GM23248 (cell line): ENCODE measurements around the gene ACSF3. TPM values are rescaled to one million over a fixed set of nuclear protein-coding genes. Genes with fewer than 3 reads are reported as not detected.

ENCODE experiments used
- DNase-seq: peaks from one replicate; pipeline ENCODE4 v3.0.0-alpha.2; 2015
- H2AFZ ChIP-seq: fragments of 200-600 bp; sonication (generic); 2 replicates; pipeline ENCODE4 v1.6.1; 2016; ENCODE audit warnings: antibody characterized with exemption
- H3F3A ChIP-seq: fragments of 200-600 bp; sonication (generic); 2 replicates; pipeline ENCODE4 v1.6.1; 2016; ENCODE audit warnings: mild to moderate bottlenecking, antibody characterized with exemption, mixed run types; ENCODE audit not compliant: insufficient read depth
- H3K27ac ChIP-seq: fragments of 200-600 bp; sonication (generic); 2 replicates; pipeline ENCODE4 v1.5.1; 2016; ENCODE audit warnings: mild to moderate bottlenecking
- H3K27me3 ChIP-seq: fragments of 200-600 bp; sonication (generic); replicated peaks from 2 replicates; pipeline ENCODE4 v1.6.1; 2016; ENCODE audit warnings: mild to moderate bottlenecking; ENCODE audit not compliant: insufficient read depth
- H3K36me3 ChIP-seq: fragments of 200-600 bp; sonication (generic); 2 replicates; pipeline ENCODE4 v1.6.1; 2016; ENCODE audit warnings: low read depth, mild to moderate bottlenecking
- H3K4me1 ChIP-seq: fragments of 200-600 bp; sonication (generic); 2 replicates; pipeline ENCODE4 v1.6.1; 2016; ENCODE audit warnings: mild to moderate bottlenecking; ENCODE audit not compliant: insufficient read depth
- H3K4me2 ChIP-seq: fragments of 200-600 bp; sonication (generic); one replicate; pipeline ENCODE4 v1.6.1; 2016; ENCODE audit warnings: mild to moderate bottlenecking; ENCODE audit not compliant: unreplicated experiment
- H3K4me3 ChIP-seq: fragments of 200-600 bp; sonication (generic); 2 replicates; pipeline ENCODE4 v1.5.1; 2016; ENCODE audit warnings: mild to moderate bottlenecking
- H3K79me2 ChIP-seq: fragments of 200-600 bp; sonication (generic); 2 replicates; pipeline ENCODE4 v1.6.1; 2016; ENCODE audit warnings: mild to moderate bottlenecking; ENCODE audit not compliant: insufficient read depth
- H3K9ac ChIP-seq: fragments of 200-600 bp; sonication (generic); 2 replicates; pipeline ENCODE4 v1.6.1; 2016; ENCODE audit warnings: mild to moderate bottlenecking
- H3K9me2 ChIP-seq: fragments of 200-600 bp; sonication (generic); 2 replicates; pipeline ENCODE4 v1.6.1; 2016; ENCODE audit warnings: mixed run types, mild to moderate bottlenecking, moderate library complexity; ENCODE audit not compliant: insufficient read depth
- H3K9me3 ChIP-seq: fragments of 200-600 bp; sonication (generic); one replicate; pipeline ENCODE4 v1.6.1; 2017; ENCODE audit warnings: low read depth
- H4K20me1 ChIP-seq: fragments of 200-600 bp; sonication (generic); 2 replicates; pipeline ENCODE4 v1.6.0; 2016; ENCODE audit not compliant: insufficient read depth
- EZH2 ChIP-seq: fragments of 200-600 bp; sonication (generic); IDR thresholded peaks from 2 replicates; pipeline ENCODE4 v1.6.1; 2018; ENCODE audit warnings: antibody characterized with exemption, mild to moderate bottlenecking; ENCODE audit not compliant: insufficient read depth, poor library complexity, severe bottlenecking
- EZH2phosphoT487 ChIP-seq: fragments of 200-600 bp; sonication (generic); IDR thresholded peaks from 2 replicates; pipeline ENCODE4 v1.6.1; 2018; ENCODE audit warnings: antibody characterized with exemption, moderate library complexity, mild to moderate bottlenecking, low read depth; ENCODE audit not compliant: insufficient read depth
- WGBS, 2 experiments: methylation state at CpG; one replicate each; pipeline ENCODE4 v1.1.6; 2015 to 2017; ENCODE audit warnings: low lambda C conversion rate in 2 of 2, low coverage in 1 of 2; ENCODE audit errors: missing lambda C conversion rate in 2 of 2; 5-methylcytosine and 5-hydroxymethylcytosine counted together
- in situ Hi-C: fragments of 300-500 bp; cut with MboI; formaldehyde crosslinking; loops from 2 replicates; pipeline ENCODE4 v1.15.0; 2020
- polyA plus RNA-seq: library from polyadenylated mRNA; unstranded; fragments of >200 nt; fragmentation: Nextera tagmentation; extraction: Ambion mirVana; gene quantifications from 2 replicates; pipeline ENCODE4 v1.2.1, GENCODE V29; 2016
- total RNA-seq: library from RNA; depleted of rRNA; stranded (reverse); fragments of >200 nt; shearing (Covaris generic); gene quantifications from 2 replicates; pipeline ENCODE4 v1.2.3, GENCODE V29; 2014

Gene ACSF3
- total and polyA plus RNA-seq, 2 experiments from 2014 or later = 15.9 to 17.1 TPM

- in situ Hi-C loops = no loop called here
Measured at GRCh38 chr16:89054714-89055113, 38.9 kb upstream of the ACSF3 start.

GRCh38 chr16:89055313-89055712, 38.3 kb upstream of the ACSF3 start:
- Histone ChIP-seq H3K9me2 (no peaks in the 10 kb centered on the region), H3K9me3 (no peaks in the 10 kb centered on the region), H3K4me3 (no peak overlapping the region), H3K27me3 (peaks cover 18% of the 10 kb centered on the region; the same call in 1 of the 2 replicates), H3F3A (no peaks in the 10 kb centered on the region), H3K9ac (no peak overlapping the region), H3K27ac (no peak overlapping the region), H3K79me2 (no peaks in the 10 kb centered on the region), H2AFZ (no peak overlapping the region), H3K36me3 (no peaks in the 10 kb centered on the region), H3K4me2 (no peak overlapping the region), H4K20me1 (no peaks in the 10 kb centered on the region), H3K4me1 (no peaks in the 10 kb centered on the region)
- in situ Hi-C loops = no loop called here
- no peak for DNase-seq
- TF ChIP-seq EZH2 (no peak), EZH2phosphoT487 (no peak)
- 66% methylated on average over 14 to 15 of the region's 15 CpGs for WGBS, 2 experiments

More at GRCh38 chr16:89054714-89055113, 38.9 kb upstream of the ACSF3 start:
- H3K36me3 ChIP-seq = no peaks in the 10 kb centered on the region
- no peaks in the 10 kb centered on the region for H3K9me2 ChIP-seq
- peaks cover 15% of the 10 kb centered on the region; the same call in 1 of the 2 replicates for H3K27me3 ChIP-seq
- no peaks in the 10 kb centered on the region for H3F3A ChIP-seq
- no peak overlapping the region for H3K27ac ChIP-seq
- H2AFZ ChIP-seq = no peak overlapping the region
- no peaks in the 10 kb centered on the region for H4K20me1 ChIP-seq
- no peak overlapping the region for H3K4me3 ChIP-seq
- 48 to 54% methylated on average over 11 of the region's 11 CpGs for WGBS, 2 experiments
- H3K9me3 ChIP-seq = no peaks in the 10 kb centered on the region
- no peak overlapping the region for H3K9ac ChIP-seq
- TF ChIP-seq EZH2 = no peak
- TF ChIP-seq EZH2phosphoT487 = no peak
- no peaks in the 10 kb centered on the region for H3K4me1 ChIP-seq
- no peaks in the 10 kb centered on the region for H3K79me2 ChIP-seq
- no peak for DNase-seq
- H3K4me2 ChIP-seq = no peak overlapping the region

GRCh38 chr16:89055894-89056555, 37.6 kb upstream of the ACSF3 start:
- no peak overlapping the region for H3K4me3 ChIP-seq
- no peaks in the 10 kb centered on the region for H3K36me3 ChIP-seq
- H3K4me2 ChIP-seq = no peak overlapping the region
- no peaks in the 10 kb centered on the region for H3K9me3 ChIP-seq
- peaks cover 24% of the 10 kb centered on the region for H3K27me3 ChIP-seq
- H2AFZ ChIP-seq = no peak overlapping the region
- no peaks in the 10 kb centered on the region for H3F3A ChIP-seq
- H3K9me2 ChIP-seq = no peaks in the 10 kb centered on the region
- H3K79me2 ChIP-seq = no peaks in the 10 kb centered on the region
- 68 to 70% methylated on average over 25 of the region's 25 CpGs for WGBS, 2 experiments
- H3K9ac ChIP-seq = no peak overlapping the region
- H4K20me1 ChIP-seq = no peaks in the 10 kb centered on the region
- no peak overlapping the region for H3K27ac ChIP-seq
- in situ Hi-C loops = no loop called here
- no peak for TF ChIP-seq EZH2
- TF ChIP-seq EZH2phosphoT487 = no peak
- no peaks in the 10 kb centered on the region for H3K4me1 ChIP-seq
- no peak for DNase-seq

GRCh38 chr16:89056592-89056991, 37.1 kb upstream of the ACSF3 start:
- no peaks in the 10 kb centered on the region for H3K9me2 ChIP-seq
- peaks cover 24% of the 10 kb centered on the region for H3K27me3 ChIP-seq
- no peaks in the 10 kb centered on the region for H3K4me1 ChIP-seq
- no peaks in the 10 kb centered on the region for H3K36me3 ChIP-seq
- no peaks in the 10 kb centered on the region for H3F3A ChIP-seq
- H3K79me2 ChIP-seq = no peaks in the 10 kb centered on the region
- no peaks in the 10 kb centered on the region for H3K9me3 ChIP-seq
- no peak overlapping the region for H3K4me2 ChIP-seq
- TF ChIP-seq EZH2 (no peak), EZH2phosphoT487 (no peak)
- no peaks in the 10 kb centered on the region for H4K20me1 ChIP-seq
- H3K4me3 ChIP-seq = no peak overlapping the region
- in situ Hi-C loops = no loop called here
- no peak overlapping the region for H2AFZ ChIP-seq
- no peak overlapping the region for H3K9ac ChIP-seq
- DNase-seq = no peak
- 48 to 51% methylated on average over 8 to 11 of the region's 11 CpGs for WGBS, 2 experiments
- H3K27ac ChIP-seq = no peak overlapping the region

- in situ Hi-C loops = no loop called here
- no peaks in the 10 kb centered on the region for H4K20me1 ChIP-seq
- H3K9ac ChIP-seq = no peak overlapping the region
- DNase-seq = no peak
- H3K27me3 ChIP-seq = peaks cover 20% of the 10 kb centered on the region
- H3K79me2 ChIP-seq = no peaks in the 10 kb centered on the region
- H3F3A ChIP-seq = no peaks in the 10 kb centered on the region
- no peak overlapping the region for H3K27ac ChIP-seq
- H3K9me3 ChIP-seq = no peaks in the 10 kb centered on the region
- no peak overlapping the region for H3K4me3 ChIP-seq
- no peaks in the 10 kb centered on the region for H3K4me1 ChIP-seq
- H3K36me3 ChIP-seq = no peaks in the 10 kb centered on the region
- no peak overlapping the region for H2AFZ ChIP-seq
- no peaks in the 10 kb centered on the region for H3K9me2 ChIP-seq
- H3K4me2 ChIP-seq = no peak overlapping the region
- TF ChIP-seq EZH2phosphoT487 (no peak), EZH2 (no peak)
- WGBS, 2 experiments = 37 to 56% methylated on average over 9 of the region's 9 CpGs
Measured at GRCh38 chr16:89057738-89058137, 35.9 kb upstream of the ACSF3 start.
